SU-DHL-6 (cell line): ENCODE data around the gene ALDH16A1.

ENCODE experiments used
- EZH2phosphoT487 ChIP-seq: fragments of 200-600 bp; sonication (generic), shearing (Covaris generic); conservative IDR thresholded peaks from 2 replicates; pipeline ENCODE4 v1.6.1; 2018; ENCODE audit warnings: mild to moderate bottlenecking, antibody characterized with exemption, low read length, moderate library complexity, mixed read lengths
- TF ChIP-seq, protein P1 (sequence below): fragments of 200-600 bp; sonication (generic); IDR thresholded peaks from one replicate; pipeline ENCODE4 v1.5.1; 2017; ENCODE audit warnings: antibody characterized with exemption, mild to moderate bottlenecking, low read length, moderate library complexity; ENCODE audit not compliant: insufficient read depth, poor library complexity, severe bottlenecking

DNA sequence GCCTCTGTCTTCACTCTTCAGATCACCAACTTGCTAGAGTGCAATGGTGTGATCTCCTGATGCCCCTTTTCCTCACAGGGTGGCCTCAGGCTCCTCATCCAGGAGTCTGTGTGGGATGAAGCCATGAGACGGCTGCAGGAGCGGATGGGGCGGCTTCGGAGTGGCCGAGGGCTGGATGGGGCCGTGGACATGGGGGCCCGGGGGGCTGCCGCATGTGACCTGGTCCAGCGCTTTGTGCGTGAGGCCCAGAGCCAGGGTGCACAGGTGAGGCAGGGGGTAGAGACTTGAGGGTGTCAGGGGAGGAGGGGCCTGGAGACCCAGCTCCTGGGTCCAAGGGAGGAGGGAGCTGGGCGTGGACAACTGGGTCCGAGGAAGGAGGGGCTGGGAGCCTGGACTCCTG is 9.5 kb downstream of the ALDH16A1 start:
- TF ChIP-seq, protein P1, sequence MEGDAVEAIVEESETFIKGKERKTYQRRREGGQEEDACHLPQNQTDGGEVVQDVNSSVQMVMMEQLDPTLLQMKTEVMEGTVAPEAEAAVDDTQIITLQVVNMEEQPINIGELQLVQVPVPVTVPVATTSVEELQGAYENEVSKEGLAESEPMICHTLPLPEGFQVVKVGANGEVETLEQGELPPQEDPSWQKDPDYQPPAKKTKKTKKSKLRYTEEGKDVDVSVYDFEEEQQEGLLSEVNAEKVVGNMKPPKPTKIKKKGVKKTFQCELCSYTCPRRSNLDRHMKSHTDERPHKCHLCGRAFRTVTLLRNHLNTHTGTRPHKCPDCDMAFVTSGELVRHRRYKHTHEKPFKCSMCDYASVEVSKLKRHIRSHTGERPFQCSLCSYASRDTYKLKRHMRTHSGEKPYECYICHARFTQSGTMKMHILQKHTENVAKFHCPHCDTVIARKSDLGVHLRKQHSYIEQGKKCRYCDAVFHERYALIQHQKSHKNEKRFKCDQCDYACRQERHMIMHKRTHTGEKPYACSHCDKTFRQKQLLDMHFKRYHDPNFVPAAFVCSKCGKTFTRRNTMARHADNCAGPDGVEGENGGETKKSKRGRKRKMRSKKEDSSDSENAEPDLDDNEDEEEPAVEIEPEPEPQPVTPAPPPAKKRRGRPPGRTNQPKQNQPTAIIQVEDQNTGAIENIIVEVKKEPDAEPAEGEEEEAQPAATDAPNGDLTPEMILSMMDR, result no peak
- TF ChIP-seq EZH2phosphoT487, result no peak
